Esophagus (tissue), 2 donors: Measurements from ENCODE around the gene PLA2G6. TPM values are rescaled to one million over a fixed set of nuclear protein-coding genes. Genes with fewer than 3 reads are reported as not detected.

ENCODE experiments used
- H3K27ac ChIP-seq, 2 donors: one replicate each; pipeline ENCODE4 v1.5.1; 2013; ENCODE audit warnings: low read depth in 2 of 2, mild to moderate bottlenecking in 2 of 2, inconsistent platforms in 1 of 2, low read length in 1 of 2, moderate library complexity in 1 of 2
- H3K27me3 ChIP-seq, 2 donors: one replicate each; pipeline ENCODE4 v1.6.1; 2013; ENCODE audit warnings: low read length in 2 of 2, control low read depth in 1 of 2, mild to moderate bottlenecking in 1 of 2; ENCODE audit not compliant: insufficient read depth in 2 of 2, control insufficient read depth in 1 of 2
- H3K36me3 ChIP-seq, 2 donors: one replicate each; pipeline ENCODE4 v1.6.1; 2013; ENCODE audit warnings: low read length in 1 of 2; ENCODE audit not compliant: control insufficient read depth in 2 of 2, insufficient read depth in 2 of 2
- H3K4me1 ChIP-seq, 2 donors: one replicate each; pipeline ENCODE4 v1.6.1; 2013; ENCODE audit warnings: low read length in 1 of 2; ENCODE audit not compliant: control insufficient read depth in 2 of 2, insufficient read depth in 2 of 2
- H3K4me3 ChIP-seq, 2 donors: one replicate each; pipeline ENCODE4 v1.5.1; 2013; ENCODE audit warnings: low read length in 2 of 2, mild to moderate bottlenecking in 2 of 2, low read depth in 1 of 2, moderate library complexity in 1 of 2
- H3K9me3 ChIP-seq, 2 donors: one replicate each; pipeline ENCODE4 v1.6.1; 2013; ENCODE audit warnings: mild to moderate bottlenecking in 2 of 2, low read depth in 1 of 2, low read length in 1 of 2, moderate library complexity in 1 of 2; ENCODE audit not compliant: control insufficient read depth in 2 of 2, insufficient read depth in 1 of 2
- WGBS, 2 donors: extraction: QIAGEN DNeasy Blood & Tissue Kit; methylation state at CpG; one replicate each; pipeline ENCODE4 v1.1.7; 2013; 5-methylcytosine and 5-hydroxymethylcytosine counted together
- polyA plus RNA-seq, 2 donors: library from polyadenylated mRNA; stranded (reverse); fragments of 200-250 nt; gene quantifications; one replicate each; pipeline ENCODE4 v1.2.3, GENCODE V29; 2013
- donor health status: healthy with polysubstance abuse.
- donor health status: Bipolar disorder and iron deficiency.

The PLA2G6 gene
- polyA plus RNA-seq, 2 donors = 14.5 to 36.3 TPM

DNA sequence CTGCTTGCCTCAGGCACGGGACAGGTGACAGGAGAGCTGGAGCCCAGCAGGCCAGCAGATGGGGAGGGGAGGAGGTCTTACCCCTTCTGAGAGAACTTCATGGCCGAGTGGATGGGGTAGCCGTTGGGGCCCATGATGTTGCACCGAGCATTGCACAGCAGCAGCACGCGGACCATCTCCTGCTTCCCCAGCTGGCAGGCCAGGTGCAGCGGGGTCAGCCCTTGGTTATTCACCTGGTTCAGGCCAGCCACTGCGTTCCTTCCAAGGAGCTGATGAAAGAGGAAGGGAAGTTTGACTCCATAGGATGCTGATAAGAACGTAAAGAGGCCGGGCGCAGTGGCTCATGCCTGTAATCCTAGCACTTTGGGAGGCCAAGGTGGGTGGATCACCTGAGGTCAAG lies 41.7 kb downstream of the PLA2G6 start:
- Histone ChIP-seq H3K4me3 (no peak overlapping the region), H3K27ac (no peak overlapping the region), H3K9me3 (no peaks in the 10 kb centered on the region), H3K36me3 (peaks cover 0 to 5% of the 10 kb centered on the region in 2 donors), H3K4me1 (peaks cover 0 to 5% of the 10 kb centered on the region in 2 donors), H3K27me3 (no peaks in the 10 kb centered on the region)
- WGBS, 2 donors = 95 to 99% methylated on average over 11 of the region's 11 CpGs

DNA sequence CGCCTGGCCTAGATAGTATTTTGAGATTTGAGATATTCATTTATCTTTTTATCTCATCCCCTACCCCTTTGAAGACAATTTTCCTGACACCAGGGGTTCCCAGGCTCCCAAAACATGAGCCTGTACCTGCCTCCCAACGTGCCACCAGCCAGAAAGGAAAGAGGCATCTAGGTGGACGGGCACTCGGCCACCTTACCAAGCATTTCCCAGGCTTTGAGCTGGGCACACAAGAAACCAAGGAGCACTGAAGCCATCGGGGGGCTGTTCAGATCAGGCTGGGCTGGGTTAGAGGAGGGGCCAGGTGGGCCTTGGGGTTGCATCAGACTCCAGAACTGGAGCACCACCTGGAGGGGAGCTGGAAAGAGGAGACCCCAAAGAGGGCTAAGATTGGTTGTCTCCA lies 42.7 kb downstream of the PLA2G6 start:
- H3K27me3 ChIP-seq = no peaks in the 10 kb centered on the region
- H3K4me3 ChIP-seq = no peak overlapping the region
- H3K27ac ChIP-seq = no peak overlapping the region
- WGBS, 2 donors = 83 to 86% methylated on average over 5 of the region's 5 CpGs
- H3K9me3 ChIP-seq = no peaks in the 10 kb centered on the region
- H3K36me3 ChIP-seq = peaks cover 0 to 5% of the 10 kb centered on the region in 2 donors
- peaks cover 0 to 5% of the 10 kb centered on the region in 2 donors for H3K4me1 ChIP-seq

DNA sequence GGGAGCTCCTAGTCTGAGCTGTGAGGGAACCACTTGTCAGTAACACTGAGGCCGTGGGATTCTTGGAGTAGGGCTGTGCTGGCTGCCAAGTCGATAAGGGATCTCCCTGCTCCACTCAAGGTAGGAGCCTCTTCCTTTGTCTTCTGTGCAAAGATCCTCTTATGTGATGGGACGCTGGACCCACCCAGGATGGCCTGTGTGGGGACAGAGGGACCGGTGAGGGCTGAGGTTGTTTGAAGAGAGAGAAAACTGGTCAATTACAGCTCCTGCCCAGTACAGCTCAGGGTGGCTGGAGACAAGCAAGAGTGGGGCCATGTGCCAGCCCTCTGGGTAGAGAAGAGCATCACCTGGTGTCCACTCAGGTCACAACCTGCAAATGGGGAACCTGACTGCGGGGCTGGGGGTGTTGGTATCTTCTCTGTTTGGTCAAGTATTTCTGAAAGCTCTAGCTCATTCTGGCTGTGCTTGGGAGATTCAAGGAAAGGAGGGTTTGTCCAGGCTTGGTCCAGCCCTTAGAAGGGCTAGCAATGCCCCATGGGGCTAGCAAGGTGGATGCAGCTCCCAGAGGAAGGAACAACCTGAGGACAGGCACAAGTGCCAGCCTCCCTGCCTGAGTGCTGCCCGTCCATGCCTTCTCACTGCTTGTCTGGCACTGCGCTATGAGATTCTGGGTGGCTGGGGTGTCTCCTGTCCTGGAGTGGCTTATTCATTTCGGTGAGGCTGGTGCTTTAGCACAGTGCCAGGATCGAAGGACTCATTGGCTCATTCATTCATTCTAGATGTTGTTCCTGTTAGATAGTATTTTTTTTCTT lies 43.5 kb downstream of the PLA2G6 start:
- Histone ChIP-seq H3K27me3 (no peaks in the 10 kb centered on the region), H3K27ac (no peak overlapping the region), H3K36me3 (peaks cover 4 to 10% of the 10 kb centered on the region in 2 donors), H3K4me1 (peaks cover 0 to 3% of the 10 kb centered on the region in 2 donors), H3K9me3 (no peaks in the 10 kb centered on the region), H3K4me3 (no peak overlapping the region)
- 92 to 93% methylated on average over 9 of the region's 9 CpGs for WGBS, 2 donors

DNA sequence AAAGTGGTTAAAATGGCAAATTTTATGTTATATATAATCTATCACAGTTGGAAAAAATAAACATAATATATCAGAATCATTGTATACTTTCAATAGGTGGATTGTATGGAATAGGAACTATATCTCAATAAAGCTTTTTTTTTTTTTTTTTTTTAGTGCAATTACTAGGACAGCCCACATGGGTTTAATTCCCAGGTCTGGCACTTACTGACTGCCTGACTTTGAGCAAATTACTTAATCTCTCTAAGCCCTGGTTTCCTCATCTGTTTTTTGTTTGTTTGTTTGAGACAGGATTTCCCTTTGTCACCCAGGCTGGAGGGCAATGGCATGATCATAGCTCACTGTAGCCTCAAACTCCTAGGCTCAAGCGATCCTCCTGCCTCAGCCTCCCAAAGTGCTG lies 45.0 kb downstream of the PLA2G6 start:
- no peak overlapping the region for H3K4me3 ChIP-seq
- WGBS, 2 donors = 100% methylated on average over 1 of the region's 1 CpG
- H3K4me1 ChIP-seq = peaks cover 0 to 3% of the 10 kb centered on the region in 2 donors
- H3K27me3 ChIP-seq = no peaks in the 10 kb centered on the region
- peaks cover 4 to 15% of the 10 kb centered on the region in 2 donors for H3K36me3 ChIP-seq
- H3K9me3 ChIP-seq = no peaks in the 10 kb centered on the region
- no peak overlapping the region for H3K27ac ChIP-seq

DNA sequence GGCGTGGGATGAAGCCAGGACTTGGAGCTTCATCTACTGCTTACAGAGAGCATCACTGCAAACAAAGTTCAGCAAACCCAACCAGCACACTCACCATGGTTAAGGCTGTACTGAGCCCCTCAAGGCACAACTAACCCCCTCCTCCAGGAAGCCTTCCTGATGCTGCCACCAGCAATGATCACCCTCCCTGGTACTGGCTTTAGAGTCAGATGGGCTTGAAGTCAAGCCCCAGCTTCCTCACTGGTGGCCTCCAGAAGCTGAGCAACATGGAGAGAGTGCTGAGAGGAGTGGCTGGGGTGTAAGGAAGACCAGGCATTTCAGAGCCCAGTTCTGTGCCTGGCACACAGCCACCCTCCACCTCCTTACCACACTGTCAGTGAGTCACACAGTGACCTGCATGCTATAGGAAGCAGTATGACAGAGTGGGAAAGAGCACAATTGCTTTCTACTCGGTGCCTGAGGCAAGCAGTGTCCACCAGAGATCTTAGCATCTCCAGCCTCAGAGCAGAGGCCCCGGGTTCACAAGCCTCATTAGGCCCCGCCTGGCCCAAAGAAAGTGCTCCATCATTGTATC lies 46.4 kb downstream of the PLA2G6 start:
- Histone ChIP-seq H3K9me3 (no peaks in the 10 kb centered on the region), H3K4me1 (peaks cover 0 to 3% of the 10 kb centered on the region in 2 donors), H3K36me3 (peaks cover 4 to 15% of the 10 kb centered on the region in 2 donors), H3K27me3 (no peaks in the 10 kb centered on the region), H3K27ac (peak overlapping the region in 1 of 2 donors; percentile 15), H3K4me3 (no peak overlapping the region)
- 71 to 80% methylated on average over 4 of the region's 4 CpGs for WGBS, 2 donors

DNA sequence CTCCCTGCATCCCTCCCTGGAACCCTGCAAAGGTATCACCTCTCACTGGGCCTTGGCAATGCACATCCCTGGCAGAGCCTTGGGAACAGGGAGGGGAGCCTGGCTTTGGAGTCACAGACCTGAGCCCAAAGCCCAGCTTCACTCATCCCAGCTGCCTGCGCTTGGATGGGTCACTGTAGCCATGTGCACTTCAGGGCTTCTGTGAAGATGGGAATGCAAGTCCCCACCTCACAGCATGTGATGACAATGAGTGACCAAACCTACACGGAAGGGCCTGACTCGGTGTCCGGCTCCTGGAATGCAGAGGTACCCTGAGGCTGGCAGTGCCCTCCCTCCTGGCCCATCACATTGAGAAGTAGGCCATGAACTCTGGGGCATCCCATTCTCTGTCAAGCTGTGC lies 48.3 kb downstream of the PLA2G6 start:
- Histone ChIP-seq H3K36me3 (peaks cover 4 to 15% of the 10 kb centered on the region in 2 donors), H3K4me1 (peaks cover 0 to 3% of the 10 kb centered on the region in 2 donors), H3K9me3 (no peaks in the 10 kb centered on the region), H3K27me3 (no peaks in the 10 kb centered on the region), H3K4me3 (no peak overlapping the region), H3K27ac (no peak overlapping the region)
- 92 to 98% methylated on average over 4 of the region's 4 CpGs for WGBS, 2 donors

DNA sequence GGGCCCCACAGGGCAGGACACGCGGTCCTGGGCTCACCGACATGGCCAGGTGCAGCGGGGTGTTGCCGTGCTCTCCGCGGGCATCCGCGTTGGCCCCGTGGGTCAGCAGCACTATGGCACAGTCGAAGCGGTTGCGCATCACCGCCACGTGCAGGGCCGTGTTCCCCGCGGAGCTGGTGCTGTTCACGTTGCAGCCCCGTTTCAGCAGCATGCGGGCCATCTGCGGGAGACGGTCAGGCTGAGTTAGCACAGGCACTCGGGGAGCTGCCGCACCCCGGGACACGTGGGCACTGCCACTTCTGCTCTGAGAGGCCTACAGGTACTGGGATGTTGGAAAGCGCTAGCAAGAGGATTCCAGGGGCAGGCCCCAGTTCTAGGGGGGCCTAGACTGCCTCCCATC lies 48.8 kb downstream of the PLA2G6 start:
- Histone ChIP-seq H3K27ac (no peak overlapping the region), H3K4me1 (peaks cover 0 to 3% of the 10 kb centered on the region in 2 donors), H3K36me3 (peaks cover 4 to 18% of the 10 kb centered on the region in 2 donors), H3K4me3 (no peak overlapping the region), H3K9me3 (no peaks in the 10 kb centered on the region), H3K27me3 (no peaks in the 10 kb centered on the region)
- WGBS, 2 donors = 94% methylated on average over 28 of the region's 28 CpGs

DNA sequence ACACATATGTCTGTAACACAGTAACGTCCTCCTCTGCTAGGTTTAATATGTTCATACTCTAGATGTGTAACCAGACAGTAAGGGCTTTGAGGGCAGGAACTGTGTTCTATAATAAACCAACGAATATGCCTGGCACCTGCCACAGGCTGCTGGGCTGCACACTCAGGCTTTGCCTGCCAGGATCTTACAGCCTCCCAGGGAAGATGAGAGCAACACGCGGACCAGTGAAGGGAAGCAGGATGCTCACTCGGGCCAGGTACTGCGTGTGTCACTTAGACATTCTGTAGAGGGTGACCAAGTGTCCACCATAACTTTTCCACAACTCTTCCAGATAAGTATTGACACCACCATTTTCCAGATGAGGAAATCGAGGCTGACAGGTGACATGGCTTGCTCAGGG lies 49.5 kb downstream of the PLA2G6 start:
- H3K27ac ChIP-seq = no peak overlapping the region
- no peaks in the 10 kb centered on the region for H3K27me3 ChIP-seq
- H3K4me3 ChIP-seq = no peak overlapping the region
- H3K4me1 ChIP-seq = peaks cover 0 to 3% of the 10 kb centered on the region in 2 donors
- no peaks in the 10 kb centered on the region for H3K9me3 ChIP-seq
- peaks cover 4 to 20% of the 10 kb centered on the region in 2 donors for H3K36me3 ChIP-seq
- WGBS, 2 donors = 87 to 91% methylated on average over 7 of the region's 7 CpGs

DNA sequence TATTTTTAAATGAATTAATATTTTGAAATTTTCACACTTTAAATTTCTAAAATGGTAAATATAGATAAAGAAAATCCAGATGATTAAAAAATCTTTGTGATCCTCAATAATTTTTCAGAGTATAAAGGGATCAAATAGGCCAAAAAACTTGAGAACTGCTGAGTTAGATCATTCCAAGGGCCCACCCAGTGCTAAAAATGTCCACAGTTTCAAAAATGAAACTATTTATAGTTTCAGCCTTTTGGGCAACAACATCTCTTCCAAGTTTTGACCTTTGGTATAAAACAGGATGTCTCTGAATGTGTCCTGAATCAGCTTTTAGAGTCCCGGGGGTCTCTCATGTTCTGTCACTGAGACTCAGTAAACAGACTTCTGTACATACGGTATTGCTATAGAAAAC lies 50.2 kb downstream of the PLA2G6 start:
- H3K36me3 ChIP-seq = peaks cover 4 to 20% of the 10 kb centered on the region in 2 donors
- 62 to 64% methylated on average over 2 of the region's 2 CpGs for WGBS, 2 donors
- peaks cover 0 to 3% of the 10 kb centered on the region in 2 donors for H3K4me1 ChIP-seq
- H3K27me3 ChIP-seq = no peaks in the 10 kb centered on the region
- no peak overlapping the region for H3K4me3 ChIP-seq
- no peaks in the 10 kb centered on the region for H3K9me3 ChIP-seq
- H3K27ac ChIP-seq = no peak overlapping the region
